OCI-LY3 (cell line): ENCODE measurements around the gene DEXI.

Experiments
- H2AFZ ChIP-seq: fragments of 200-600, 300-600 bp; shearing (Covaris generic); 2 replicates; pipeline ENCODE4 v1.6.0; 2014; ENCODE audit warnings: antibody characterized with exemption, low read depth, low read length
- H3K27ac ChIP-seq: fragments of 200-600, 300-600 bp; sonication (generic); 2 replicates; pipeline ENCODE4 v1.5.1; 2014; ENCODE audit warnings: mild to moderate bottlenecking, low read length, moderate library complexity, mixed read lengths
- H3K27me3 ChIP-seq: fragments of 200-600, 300-600 bp; sonication (generic); 2 replicates; pipeline ENCODE4 v1.6.1; 2014; ENCODE audit warnings: low read depth, low read length, mixed read lengths
- H3K36me3 ChIP-seq: fragments of 200-600, 300-600 bp; sonication (generic); replicated peaks from 2 replicates; pipeline ENCODE3; 2014; ENCODE audit warnings: low read depth, low read length, mixed read lengths
- H3K4me1 ChIP-seq: fragments of 300-600, 200-600 bp; sonication (generic); 2 replicates; pipeline ENCODE4 v1.6.1; 2014; ENCODE audit warnings: low read length, mixed read lengths
- H3K4me2 ChIP-seq: fragments of 200-600, 300-600 bp; sonication (generic); 2 replicates; pipeline ENCODE4 v1.6.1; 2014; ENCODE audit warnings: low read length, mixed read lengths
- H3K4me3 ChIP-seq: fragments of 300-600, 200-600 bp; sonication (generic); 2 replicates; pipeline ENCODE4 v1.5.1; 2014; ENCODE audit warnings: antibody characterized with exemption, mild to moderate bottlenecking, low read length, moderate library complexity
- H3K79me2 ChIP-seq: fragments of 300-600, 200-600 bp; shearing (Covaris generic); 2 replicates; pipeline ENCODE4 v1.6.1; 2014; ENCODE audit warnings: mild to moderate bottlenecking, low read length, mixed read lengths
- H3K9ac ChIP-seq: fragments of 300-600, 200-600 bp; shearing (Covaris generic); 2 replicates; pipeline ENCODE4 v1.6.0; 2014; ENCODE audit warnings: mild to moderate bottlenecking, low read length, moderate library complexity
- H3K9me3 ChIP-seq: fragments of 200-600, 300-600 bp; shearing (Covaris generic); 2 replicates; pipeline ENCODE4 v1.6.1; 2014; ENCODE audit warnings: low read length, mixed read lengths; ENCODE audit not compliant: insufficient read depth
- H4K20me1 ChIP-seq: fragments of 200-600, 300-600 bp; sonication (generic); 2 replicates; pipeline ENCODE4 v1.6.1; 2016; ENCODE audit warnings: low read length, mixed read lengths; ENCODE audit not compliant: insufficient read depth
- EZH2phosphoT487 ChIP-seq: fragments of 200-600 bp; shearing (Covaris generic); IDR thresholded peaks from 2 replicates; pipeline ENCODE4 v1.6.1; 2018; ENCODE audit warnings: antibody characterized with exemption, mixed run types, low read depth
- TF ChIP-seq, protein P1 (sequence below): fragments of 200-600, 300-600 bp; sonication (generic); IDR thresholded peaks from 2 replicates; pipeline ENCODE4 v1.5.1; 2014; ENCODE audit warnings: antibody characterized with exemption, low read length, low read depth

Gene DEXI

DNA sequence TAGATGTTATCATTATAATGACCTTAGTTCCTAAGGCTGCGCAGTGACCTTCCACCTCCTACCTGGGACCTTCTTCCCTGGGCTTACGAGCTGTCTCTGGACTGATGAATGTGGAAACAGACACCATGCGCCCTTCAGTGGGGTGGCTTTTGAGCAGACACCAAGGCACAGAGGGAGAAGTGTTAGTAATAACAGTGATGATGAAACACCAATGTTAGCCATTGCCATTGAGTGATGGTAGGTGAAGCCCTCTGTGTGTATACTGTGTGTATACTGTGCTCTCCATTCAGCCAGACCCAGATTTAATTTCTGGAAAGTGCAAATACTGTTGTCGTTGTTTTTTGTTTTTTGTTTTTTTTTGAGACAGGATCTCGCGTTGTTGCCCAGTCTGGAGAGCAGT is 46.6 kb upstream of the DEXI start:
- H3K9ac ChIP-seq: peak overlapping the region; percentile 55
- H3K4me3 ChIP-seq: peak overlapping the region; percentile 66
- H3K4me1 ChIP-seq: peaks cover 64% of the 10 kb centered on the region
- H3K27ac ChIP-seq: peak overlapping the region; percentile 97
- H3K4me2 ChIP-seq: peak overlapping the region; percentile 92
- no peaks in the 10 kb centered on the region for H3K27me3 ChIP-seq
- H3K9me3 ChIP-seq: no peaks in the 10 kb centered on the region
- peaks cover 12% of the 10 kb centered on the region for H3K36me3 ChIP-seq
- H3K79me2 ChIP-seq: peaks cover 12% of the 10 kb centered on the region
- H2AFZ ChIP-seq: no peak overlapping the region; the same call in 1 of the 2 replicates
- TF ChIP-seq, protein P1, sequence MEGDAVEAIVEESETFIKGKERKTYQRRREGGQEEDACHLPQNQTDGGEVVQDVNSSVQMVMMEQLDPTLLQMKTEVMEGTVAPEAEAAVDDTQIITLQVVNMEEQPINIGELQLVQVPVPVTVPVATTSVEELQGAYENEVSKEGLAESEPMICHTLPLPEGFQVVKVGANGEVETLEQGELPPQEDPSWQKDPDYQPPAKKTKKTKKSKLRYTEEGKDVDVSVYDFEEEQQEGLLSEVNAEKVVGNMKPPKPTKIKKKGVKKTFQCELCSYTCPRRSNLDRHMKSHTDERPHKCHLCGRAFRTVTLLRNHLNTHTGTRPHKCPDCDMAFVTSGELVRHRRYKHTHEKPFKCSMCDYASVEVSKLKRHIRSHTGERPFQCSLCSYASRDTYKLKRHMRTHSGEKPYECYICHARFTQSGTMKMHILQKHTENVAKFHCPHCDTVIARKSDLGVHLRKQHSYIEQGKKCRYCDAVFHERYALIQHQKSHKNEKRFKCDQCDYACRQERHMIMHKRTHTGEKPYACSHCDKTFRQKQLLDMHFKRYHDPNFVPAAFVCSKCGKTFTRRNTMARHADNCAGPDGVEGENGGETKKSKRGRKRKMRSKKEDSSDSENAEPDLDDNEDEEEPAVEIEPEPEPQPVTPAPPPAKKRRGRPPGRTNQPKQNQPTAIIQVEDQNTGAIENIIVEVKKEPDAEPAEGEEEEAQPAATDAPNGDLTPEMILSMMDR: no peak
- TF ChIP-seq EZH2phosphoT487: no peak
- no peaks in the 10 kb centered on the region for H4K20me1 ChIP-seq

DNA sequence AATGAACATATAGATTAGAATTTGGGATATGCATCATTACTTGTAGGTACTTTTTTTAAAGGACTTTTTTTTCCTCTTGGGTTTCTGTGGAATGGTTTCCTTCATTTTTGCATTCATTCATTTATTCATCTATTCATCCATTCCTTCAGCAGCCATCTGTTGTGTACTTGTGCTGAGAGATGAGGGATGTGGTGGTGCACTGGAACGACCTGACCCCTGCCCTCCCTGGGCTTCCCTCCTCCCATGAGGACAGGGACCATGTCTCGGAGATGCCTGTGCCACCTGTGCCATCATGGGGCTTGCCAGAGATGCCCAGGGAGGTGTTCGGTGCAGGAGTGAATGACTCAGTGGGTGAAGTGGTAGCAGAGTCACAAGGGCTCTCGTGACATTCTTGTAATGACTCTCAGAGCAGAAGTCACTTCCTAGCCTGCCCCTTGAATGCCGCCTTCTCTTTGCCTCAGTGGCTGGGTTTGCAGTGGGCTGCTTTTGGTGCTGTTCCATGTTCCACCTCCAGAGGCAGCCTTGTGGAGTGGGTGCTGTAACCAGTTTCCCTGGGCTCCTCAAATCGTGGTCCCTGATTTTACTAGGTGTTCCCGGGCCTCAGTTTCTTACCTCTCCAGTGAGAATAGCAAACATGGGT is 46.0 kb upstream of the DEXI start:
- H3K9ac ChIP-seq: peak overlapping the region; percentile 57
- no peak for TF ChIP-seq EZH2phosphoT487
- TF ChIP-seq, protein P1: peak; percentile 67
- H3K79me2 ChIP-seq: peaks cover 12% of the 10 kb centered on the region
- H3K4me3 ChIP-seq: peak overlapping the region; percentile 66
- H3K9me3 ChIP-seq: no peaks in the 10 kb centered on the region
- peak overlapping the region; percentile 92 for H3K4me2 ChIP-seq
- peaks cover 9% of the 10 kb centered on the region for H3K36me3 ChIP-seq
- no peaks in the 10 kb centered on the region for H4K20me1 ChIP-seq
- H3K4me1 ChIP-seq: peaks cover 68% of the 10 kb centered on the region
- H3K27ac ChIP-seq: peak overlapping the region; percentile 97
- no peaks in the 10 kb centered on the region for H3K27me3 ChIP-seq
- H2AFZ ChIP-seq: no peak overlapping the region; the same call in 1 of the 2 replicates

DNA sequence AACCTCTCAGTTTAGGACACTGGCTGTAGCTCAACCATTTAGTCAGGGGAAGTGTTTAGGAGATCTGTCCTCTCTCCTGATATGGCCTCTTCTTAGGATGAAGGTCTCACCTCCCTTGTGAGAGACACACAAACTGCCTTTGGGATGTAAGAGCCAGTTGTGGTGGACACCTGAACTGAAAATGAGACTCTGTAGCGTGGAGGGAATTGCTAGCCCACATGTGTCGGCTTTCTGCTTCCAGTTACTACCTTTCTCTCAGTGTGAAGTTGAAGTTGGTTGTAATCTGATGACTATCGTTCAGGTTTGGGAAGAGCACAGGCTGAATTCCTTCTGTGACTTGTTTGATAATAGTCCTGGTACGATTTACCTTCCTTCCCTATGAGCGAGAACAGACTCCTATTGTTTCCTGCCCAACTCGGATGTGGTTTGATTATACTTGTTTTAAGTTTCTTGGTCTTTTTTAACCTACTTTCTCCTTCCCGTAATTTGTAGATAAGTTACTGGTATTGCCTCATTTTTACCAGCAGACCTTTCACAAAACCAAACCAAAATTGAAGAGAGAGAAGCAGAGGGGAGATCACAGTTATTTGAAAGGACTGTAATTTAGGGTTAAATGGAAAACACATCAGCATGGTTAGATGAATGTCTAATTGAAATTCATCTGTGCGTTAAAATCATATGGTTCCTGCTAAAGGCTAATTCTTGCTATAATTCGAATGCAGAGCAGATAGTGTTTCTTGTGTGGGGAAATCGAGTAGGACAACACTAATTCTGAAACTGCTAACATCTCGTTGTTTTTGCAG is 45.3 kb upstream of the DEXI start:
- Histone ChIP-seq H2AFZ (no peak overlapping the region; the same call in 1 of the 2 replicates), H3K4me1 (peaks cover 68% of the 10 kb centered on the region), H3K27me3 (no peaks in the 10 kb centered on the region), H3K9me3 (no peaks in the 10 kb centered on the region), H3K79me2 (peaks cover 12% of the 10 kb centered on the region), H3K9ac (peak overlapping the region; percentile 57), H3K27ac (peak overlapping the region; percentile 97), H3K36me3 (peaks cover 9% of the 10 kb centered on the region), H3K4me2 (peak overlapping the region; percentile 92), H4K20me1 (no peaks in the 10 kb centered on the region), H3K4me3 (peak overlapping the region; percentile 66)
- TF ChIP-seq, protein P1: no peak
- TF ChIP-seq EZH2phosphoT487: no peak

DNA sequence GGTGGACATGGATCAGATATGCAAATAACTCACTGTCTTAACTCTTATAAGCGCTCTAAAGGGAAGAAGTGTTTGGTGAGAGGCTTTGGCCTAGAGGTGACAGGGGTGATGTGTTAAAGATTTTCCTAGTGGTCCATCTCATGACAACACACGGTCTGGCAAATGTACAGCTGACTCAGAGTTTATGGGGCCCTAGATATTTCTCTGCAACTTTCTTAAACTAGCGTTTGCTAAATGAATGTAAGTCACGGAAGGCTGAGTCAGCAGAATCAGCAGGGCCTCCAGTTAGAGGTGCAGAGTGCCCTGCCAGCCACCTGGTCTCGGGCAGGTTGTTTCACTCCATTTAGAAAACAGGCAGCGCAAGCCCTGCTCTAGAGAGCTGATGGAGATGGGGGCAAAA is 42.2 kb upstream of the DEXI start:
- peak overlapping the region; percentile 7; the same call in 1 of the 2 replicates for H3K4me3 ChIP-seq
- peaks cover 5% of the 10 kb centered on the region for H3K36me3 ChIP-seq
- H2AFZ ChIP-seq: no peak overlapping the region
- H3K27ac ChIP-seq: peak overlapping the region; percentile 92
- H3K4me1 ChIP-seq: peaks cover 93% of the 10 kb centered on the region
- peak overlapping the region; percentile 74 for H3K9ac ChIP-seq
- no peaks in the 10 kb centered on the region for H3K27me3 ChIP-seq
- no peaks in the 10 kb centered on the region for H4K20me1 ChIP-seq
- TF ChIP-seq, protein P1: no peak
- TF ChIP-seq EZH2phosphoT487: no peak
- H3K4me2 ChIP-seq: peak overlapping the region; percentile 84
- no peaks in the 10 kb centered on the region for H3K9me3 ChIP-seq
- H3K79me2 ChIP-seq: peaks cover 3% of the 10 kb centered on the region
